Stimulated activated CD4-positive, alpha-beta T cell treated with anti-CD3 and anti-CD28 coated beads, Interleukin-12 subunit alpha, Interleukin-12 subunit beta, amount 100 ng/mL, for 24 hours (primary cell): ENCODE data around the gene SMPD3.

Source experiments
- DNase-seq, 2 experiments: peaks; one replicate each; pipeline ENCODE4 v3.0.0-alpha.2; 2020; ENCODE audit warnings: low read depth in 2 of 2

SMPD3 gene

DNA sequence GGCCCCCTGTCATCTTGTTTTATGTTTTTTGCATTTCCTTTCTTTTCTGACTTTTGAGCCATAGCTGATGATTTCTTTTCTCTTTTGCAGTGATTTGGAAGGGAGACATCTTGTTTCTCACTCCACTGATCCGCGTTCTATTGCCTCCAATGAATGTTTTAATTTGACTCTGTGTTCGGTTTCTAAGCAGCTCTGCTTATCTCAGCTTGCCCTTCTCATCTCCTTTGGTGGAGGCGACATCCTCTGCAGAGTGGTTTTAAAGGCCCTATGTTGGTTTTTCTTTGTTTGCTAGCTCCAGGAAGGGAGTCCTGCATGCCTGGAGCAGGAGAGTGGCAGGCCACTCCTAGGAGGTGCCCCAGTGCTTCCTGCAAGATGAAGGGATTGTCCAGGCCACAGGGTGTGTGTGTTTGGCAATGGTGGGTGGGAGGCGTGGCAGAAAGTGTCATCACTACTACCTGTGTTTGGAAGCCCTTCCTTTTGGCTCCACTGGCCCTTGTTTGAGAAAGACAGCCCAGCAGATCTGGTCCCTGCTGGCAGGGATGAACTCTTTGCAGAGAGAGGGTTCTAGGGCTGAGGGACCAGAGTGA lies 13.6 kb downstream of the SMPD3 start:
- no peak for DNase-seq

DNA sequence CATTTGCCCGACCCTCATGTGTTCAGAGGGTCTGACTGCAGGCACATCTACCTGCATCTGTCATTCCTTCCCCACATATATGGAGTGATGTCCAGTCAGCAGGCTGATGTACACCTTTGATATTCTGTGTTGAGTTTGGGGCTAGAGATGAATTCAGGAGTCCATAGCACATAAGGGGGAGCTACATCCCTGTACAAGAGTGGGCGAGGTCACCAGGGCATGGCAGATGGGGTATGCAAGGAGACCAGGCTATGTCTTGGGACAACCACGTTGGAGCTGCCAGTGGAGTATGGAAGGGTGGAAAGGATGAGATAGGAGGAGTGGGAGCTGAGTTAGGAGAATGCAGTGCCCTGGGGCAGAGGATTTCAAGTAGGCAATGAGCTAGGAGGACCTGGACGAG lies 15.0 kb downstream of the SMPD3 start:
- no peak for DNase-seq

DNA sequence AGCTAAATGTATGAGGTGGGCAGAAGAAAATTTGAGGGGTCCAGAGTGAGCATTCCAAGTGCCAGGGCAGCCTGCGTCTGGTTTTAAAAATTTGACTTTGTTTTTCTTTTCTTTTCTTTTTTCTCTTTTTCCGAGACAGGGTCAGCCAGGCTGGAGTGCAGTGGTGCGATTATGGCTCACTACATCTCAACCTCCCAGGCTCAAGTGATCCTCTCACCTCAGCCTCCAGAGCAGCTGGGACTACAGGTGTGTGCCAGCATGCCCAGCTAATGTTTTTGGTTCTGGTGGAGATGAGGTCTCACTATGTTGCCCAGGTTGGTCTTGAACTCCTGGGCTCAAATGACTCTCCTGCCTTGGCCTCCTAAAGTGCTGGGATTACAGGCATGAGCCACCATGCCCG lies 15.6 kb downstream of the SMPD3 start:
- DNase-seq: no peak

DNA sequence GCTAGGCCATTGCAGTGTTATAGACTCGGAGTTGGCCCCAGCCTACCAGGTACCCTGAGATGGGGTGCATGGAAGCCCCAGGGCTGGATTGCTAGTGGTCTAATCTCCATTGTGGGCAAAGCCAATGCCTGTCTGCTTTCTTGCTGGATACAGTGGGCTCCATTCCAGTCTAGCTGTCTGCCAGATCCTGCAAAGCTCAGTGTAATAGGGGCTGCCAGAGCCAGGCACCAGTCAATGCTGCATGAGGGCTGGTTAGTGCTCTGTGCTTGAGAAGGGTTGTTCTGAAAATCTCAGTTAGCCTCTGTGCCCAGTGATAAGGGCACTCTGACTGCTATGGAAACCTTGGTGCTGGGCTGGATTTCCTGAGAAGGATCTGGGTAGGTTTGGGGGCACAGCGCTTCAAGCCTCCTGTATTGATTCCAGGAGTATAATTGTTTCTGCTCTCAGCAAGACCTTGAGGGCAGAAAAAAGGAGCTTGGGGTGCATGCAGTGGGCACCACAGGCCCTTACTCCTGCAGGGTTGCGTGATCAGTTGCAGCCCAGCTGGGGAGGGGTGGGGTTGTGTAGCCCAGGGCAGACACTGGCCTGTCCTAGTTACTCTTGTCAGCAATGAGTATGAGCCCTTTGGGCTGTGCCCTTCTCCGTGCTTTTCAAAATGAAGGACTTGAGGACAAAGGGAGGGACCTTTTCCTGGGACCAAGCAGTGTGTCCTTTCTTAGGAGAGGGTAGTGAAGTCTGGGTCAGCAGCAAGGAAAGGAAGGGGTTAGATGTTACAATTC lies 19.0 kb downstream of the SMPD3 start:
- no peak for DNase-seq

DNA sequence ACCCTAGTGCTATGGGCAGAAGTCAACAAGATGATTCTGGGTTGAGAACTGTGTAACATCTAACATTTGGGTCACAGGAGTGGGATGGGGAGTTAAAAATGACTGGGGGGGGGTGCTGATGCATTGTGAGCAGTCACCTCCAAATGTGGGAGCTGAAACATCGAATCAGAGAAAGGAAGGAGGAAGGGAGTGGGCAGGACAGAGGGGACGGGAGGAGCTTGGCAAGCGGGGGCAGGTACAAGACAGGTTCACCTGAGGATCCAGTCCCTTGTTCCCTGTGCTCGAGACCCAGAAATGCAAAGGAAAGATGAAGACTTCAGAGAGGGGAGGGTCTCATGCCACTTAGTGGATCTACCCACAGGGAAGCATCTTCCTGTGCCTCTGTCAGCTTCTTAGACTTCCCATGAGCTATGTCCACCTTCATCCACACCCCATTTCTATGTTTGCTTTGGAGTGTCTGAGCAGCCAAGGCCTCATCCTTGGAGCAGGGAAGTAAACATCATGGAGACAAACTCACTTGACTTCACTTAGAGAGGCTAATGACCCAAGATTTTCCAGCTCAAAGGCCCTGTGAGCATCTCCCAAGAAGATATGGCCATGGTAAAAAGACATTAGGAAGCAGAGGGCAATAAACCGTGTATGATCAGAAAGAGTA lies 20.5 kb downstream of the SMPD3 start:
- no peak for DNase-seq

DNA sequence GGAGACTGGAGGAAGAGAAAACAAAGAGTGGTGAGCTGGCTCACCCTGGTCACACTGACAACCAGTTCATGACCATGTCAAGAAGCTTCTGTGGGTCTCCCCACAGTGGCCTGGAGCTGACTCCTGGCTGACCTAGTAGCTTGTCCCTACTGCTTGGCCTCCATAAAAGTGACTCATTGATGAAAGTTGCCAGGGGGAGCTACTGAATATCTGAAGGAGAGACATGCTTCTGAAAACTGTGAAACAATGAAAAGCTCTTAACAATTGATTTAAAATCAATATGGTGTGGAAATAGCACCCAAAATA lies 22.0 kb downstream of the SMPD3 start:
- no peak for DNase-seq

DNA sequence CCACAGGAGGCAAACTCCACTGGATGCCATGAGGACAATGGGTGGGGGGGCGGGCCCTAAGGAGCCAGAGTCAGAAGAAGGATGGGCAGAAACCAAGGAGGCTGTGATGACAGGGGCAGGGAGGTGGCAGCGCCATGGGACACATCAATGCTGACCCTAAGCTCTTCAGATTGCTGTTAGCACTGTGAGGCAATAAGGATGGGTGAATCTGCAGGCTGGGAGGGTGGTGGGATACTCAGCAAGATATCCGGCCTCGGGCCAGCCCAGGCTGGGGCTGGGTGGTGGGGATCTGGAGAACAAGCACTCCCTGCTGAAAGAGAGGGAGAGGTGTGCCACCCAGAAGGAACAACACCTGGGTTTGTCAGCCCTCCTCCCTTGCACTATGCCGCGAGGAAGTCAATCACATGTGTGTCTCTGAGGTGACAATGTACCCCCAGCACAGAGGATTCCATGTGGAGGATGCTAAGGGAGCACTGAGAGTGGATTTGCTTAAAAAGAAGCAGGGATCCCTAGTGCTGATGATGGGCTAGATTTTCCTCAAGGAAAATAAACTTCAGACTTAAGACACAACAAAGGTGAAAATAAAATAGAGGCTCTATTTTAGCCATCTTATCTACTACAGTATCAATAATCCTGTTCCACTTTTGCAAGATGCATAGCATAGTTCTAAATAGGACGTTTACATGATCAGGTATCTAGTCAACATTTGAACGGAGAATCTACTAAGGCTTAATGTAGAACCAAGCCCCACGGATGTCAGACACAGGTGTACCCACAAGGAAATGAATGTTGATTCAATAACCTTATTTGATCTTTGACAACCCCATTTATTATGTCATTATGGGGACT lies 22.6 kb downstream of the SMPD3 start:
- DNase-seq: no peak

DNA sequence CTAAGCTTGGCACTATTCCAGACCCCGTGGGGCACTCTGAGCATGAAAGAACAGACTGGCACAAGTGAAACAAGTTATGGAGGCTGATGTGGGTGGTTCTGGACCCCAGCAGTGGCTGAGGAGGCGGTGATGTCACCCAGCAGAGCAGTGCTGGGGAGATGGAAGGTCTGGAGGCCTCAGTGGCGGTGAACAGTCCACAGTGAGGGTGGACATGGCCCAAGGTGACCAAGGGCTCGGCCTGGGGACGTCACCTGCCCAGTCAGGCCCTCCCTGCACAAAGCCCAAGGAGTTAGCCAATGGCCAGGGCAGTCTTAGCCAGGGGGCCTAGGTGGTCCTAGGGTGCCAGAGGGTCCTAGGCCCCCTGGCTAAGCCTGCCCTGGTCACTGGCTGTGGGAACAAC lies 24.5 kb downstream of the SMPD3 start:
- no peak for DNase-seq

DNA sequence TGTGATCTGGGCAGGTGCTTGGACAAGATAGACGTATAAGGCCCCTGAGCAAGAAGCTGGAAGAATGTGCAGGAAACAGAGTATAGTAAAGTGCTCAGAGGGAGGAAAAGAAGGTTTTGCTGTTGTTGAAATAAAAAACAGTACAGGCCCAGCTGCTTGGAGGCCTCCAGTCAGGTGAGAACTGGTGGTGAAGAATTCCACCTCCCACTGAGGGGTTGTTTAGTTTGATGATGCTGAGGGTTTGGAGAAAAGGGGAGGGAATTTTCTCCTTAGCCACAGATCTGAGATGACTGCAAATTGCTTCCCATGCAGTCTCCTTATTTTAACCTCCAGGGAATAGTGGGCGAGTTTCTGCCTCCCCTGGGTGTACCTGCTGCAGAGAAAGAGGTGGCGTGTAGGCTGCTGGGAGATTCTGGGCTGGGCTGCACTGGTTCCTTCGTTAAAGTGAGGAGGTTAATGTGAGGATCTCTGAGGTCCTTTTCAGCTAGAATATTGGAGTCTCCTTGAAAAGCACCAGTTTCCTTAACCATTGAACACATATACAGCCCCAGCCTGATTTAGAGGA lies 25.8 kb downstream of the SMPD3 start:
- no peak for DNase-seq

DNA sequence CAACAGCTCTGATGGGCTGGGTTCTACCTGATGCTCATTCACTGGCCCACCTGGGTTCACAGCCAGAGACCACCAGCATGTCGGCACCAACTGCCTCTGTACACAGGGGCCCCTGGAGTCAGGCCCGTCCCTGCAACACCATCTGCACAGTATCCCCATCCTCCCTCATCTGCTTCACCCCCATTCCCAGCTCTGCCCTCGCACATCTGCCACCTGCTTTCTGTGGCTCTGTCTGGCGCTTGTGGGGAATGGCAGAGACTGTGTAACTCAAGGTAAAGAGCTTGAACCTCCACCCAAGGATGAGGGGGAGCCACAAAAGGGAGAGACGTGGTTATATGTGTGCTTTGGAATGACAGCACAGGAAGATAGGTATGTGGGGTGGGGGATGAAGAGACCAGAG lies 27.2 kb downstream of the SMPD3 start:
- no peak for DNase-seq

DNA sequence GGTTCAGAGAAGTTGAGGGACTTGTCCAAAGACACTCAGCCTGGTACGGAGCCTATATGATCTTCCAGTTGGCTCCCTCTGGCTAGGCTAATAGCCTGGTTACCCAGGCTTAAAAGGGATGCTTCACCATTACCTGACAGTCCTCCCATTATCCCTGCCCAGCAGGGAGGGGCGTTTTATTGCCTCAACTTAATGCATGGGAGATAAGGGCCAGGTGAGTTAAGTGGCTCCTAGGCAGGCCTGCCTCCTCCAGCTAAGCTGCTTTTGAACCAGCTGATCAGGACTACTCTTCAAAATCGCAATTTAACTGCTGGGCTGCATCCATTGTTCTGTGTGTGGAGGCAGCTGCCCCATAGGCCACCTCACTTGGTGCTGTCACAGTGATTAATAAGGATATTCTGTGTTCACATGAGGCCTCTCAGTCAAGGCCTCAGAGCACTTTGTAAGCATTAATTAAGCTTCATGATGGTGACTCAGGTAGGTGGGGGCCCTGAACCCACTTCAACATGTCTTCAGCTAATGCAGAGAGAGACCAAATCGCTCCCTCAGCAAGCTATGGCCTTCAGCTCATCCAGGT lies 27.9 kb downstream of the SMPD3 start:
- DNase-seq: no peak

DNA sequence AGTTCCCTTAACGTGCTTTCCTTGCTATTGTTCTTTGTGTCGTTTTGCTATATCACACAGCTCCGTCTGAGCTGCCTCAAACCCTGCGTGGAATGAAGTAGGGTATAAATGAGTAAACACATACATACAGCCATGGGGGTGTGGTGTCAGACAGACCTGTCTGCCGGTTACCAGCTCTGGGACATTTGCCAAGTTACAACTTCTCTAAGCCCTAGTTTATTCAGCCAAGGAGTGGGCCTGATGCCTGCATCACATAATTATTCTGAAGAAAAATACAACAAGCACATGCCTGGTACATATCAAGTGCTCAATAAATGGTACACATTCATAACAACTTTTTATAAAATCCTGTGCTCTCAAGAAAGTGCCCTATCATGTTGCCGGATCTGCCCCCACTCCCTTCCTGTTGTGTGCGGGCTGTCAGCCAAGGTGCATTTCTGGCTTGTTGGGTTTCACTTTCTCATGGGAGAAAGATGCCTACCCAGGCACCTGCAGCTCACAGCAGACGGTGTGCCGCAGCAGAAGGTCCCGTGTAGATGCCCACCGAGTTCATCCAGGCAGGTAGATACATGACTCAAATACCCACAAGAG lies 30.5 kb downstream of the SMPD3 start:
- peak; percentile 51 to 53 for DNase-seq

DNA sequence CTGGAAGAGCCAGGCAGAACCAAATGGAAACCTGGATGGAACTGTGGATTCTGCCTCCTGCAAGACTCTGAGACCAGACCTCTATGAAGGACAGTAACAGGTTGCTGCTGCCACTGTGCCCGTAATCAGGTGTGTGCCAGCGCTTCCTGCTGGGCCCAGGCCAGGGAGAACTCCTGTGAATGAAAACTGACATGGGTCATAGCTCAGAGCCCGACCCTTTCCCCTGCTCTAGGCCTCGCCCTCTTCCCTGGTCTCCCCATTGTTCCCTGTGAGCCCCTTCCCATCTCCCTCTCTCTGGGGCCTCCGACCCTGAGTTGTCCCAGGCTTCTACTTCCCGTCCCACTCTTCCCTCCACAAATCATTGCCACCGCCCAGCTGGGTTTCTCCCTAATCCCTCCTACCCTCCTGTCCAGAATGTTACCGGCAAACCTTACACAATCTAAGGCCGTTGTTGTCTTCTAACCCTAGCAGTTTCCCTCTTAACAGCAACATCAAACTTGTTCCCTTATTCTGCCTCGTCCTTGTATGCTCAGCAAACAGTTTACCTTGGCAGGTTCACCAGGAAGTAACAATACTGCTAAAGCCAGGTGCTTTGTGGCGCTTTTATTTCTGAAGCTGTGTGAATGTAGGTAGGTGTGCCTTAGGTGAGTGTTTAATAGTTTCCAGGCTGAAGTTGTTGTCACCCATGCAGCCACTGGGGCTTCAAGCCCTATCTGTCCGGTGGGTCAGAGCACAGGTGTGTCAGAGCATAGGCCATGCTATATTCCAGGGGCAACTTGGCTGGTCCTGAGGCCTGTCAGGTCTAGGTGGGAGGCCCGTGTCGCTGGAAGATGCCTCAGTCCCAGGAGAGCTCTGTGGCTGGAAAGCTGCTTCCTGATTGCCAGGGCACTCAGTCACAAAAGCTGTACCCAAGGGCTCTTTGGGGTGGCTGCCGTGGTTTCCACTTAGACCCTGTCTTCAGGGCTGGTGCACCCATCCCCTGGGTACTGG lies 32.0 kb downstream of the SMPD3 start:
- DNase-seq: no peak

DNA sequence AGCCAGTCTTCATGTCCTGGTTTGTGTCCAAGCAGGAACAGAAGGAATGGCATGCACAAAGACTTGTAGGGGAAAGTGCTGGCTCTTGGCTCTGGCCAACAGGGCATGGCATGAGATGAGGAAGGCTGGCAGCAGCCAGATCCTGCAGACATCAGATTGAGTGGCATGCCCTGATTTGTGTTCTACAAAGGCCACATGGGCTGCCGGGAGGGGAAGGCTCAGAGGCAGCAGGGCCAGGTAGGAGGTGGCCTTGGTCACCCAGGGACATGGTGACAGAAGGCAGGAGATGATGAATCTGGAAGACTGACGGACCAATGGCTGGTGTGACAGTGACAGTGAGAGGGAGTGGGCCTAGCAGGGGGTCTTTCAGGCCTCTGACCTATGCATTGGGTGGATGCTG lies 33.7 kb downstream of the SMPD3 start:
- no peak for DNase-seq

DNA sequence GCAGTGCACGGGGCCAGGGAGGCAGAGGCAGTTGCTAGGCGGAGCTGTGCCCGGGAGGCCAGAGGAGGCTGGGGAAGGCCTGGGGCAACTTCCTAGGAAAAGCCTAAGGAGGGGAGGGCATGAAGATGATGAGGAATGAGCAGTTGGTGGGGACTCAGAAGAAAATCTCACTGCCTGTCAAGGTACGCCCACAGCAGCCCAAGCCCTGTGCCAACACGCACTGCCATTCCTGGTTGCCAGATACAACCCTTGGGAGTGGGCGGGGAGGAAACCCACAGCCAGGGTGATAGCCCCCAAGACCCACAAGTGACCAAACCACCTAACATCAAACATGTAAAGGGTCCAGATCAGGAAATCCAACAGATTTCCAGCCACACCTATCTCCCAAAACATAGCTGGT lies 36.2 kb downstream of the SMPD3 start:
- DNase-seq: no peak

DNA sequence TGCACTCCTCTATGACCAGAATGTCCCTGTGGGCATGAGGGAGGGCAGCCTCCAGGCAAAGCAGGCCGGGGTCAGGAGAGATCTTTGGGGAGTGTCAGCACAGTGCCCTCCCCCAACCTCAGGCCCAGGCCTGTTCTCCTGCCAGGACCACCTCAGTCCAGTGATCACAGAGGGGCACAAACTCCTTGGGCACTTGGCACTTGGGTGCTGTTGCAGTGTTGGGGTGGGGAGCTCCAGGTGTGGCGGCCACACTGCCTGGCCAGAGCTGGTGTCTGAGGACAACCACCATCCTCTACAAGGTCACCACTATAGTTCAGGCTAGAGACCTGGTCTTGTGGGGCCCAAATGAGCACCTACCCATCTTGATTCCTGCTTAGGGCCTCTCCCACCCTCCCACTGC lies 37.2 kb downstream of the SMPD3 start:
- DNase-seq: no peak

DNA sequence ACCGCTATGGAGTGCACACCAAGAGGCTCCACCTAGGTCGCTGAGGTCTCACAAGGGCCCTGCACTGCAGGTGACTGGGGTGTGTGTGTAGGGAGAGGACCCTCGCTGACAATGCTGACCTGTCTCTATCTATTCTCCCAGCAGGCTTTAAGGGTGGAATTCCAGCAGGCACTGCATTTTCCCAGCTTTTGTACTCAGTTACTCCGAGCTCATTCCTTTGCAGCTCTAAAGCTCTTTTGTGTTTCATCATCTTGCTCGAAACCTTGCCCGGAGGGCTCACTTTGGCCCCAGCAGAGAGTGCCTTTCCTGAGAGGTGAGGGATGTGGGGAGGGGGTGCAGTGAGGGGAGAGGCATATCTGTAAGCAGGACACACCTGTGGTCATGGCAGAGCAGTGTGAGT lies 39.3 kb downstream of the SMPD3 start:
- no peak for DNase-seq

DNA sequence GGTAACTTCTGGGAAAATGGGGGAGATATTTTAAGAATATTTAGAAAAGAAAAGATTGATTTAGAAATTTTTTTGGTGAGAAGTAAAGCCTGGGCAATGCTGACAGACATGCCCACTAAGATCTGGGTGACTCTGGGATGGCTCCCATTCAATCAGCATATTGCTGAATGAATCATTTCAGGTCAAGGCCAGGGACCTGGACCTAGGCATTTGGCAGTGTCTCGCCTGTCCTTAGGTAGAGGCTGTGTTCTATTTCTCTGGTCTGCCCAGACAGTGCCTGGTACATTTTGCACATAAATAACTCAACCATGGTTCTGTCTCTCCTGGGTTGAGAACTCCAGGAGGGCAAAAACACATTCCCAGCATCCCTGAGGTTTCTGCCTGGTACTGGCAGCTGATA lies 39.9 kb downstream of the SMPD3 start:
- DNase-seq: no peak

DNA sequence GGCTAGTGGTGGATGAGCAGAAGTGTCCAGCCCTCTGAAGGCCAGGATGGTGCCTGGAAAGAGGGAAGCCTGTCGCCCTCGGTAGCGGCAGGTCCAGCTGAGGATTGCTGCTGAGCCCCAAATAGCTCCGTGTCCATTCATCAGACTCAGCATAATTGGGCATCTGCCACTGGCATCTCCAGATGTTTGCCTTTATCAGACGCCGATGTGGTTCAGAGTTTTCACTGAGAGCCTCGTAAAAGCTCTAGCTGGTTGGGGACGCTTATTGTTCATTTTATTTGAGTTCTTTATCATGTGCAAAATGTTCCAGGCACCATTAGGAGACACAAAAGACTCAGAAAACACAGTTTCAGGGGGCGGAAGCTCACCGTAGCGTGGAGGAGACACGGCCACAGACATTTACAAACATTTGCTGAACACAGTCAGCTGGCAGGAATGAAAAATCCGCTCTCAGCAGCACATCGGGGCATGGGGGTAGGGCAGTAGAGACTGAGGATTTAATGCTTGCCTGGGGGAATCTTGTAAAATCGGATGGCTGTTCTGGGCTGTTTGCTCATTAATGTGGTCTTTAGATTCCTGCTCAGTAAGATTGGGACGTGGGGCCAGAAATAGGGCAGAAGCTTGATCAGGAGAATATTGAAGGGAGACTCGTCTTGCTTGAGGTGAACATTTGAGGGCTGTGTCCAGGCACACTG lies 41.7 kb downstream of the SMPD3 start:
- no peak for DNase-seq
